BLaER1 (cell line): ENCODE results near the gene DOC2A.
"Not testable (repeated sequence)": the region's sequence is repeated elsewhere in the genome, so short reads cannot be mapped to it uniquely, and the experiment has no call there.

Experiments used
- H3K27ac ChIP-seq: shearing (Covaris generic); formaldehyde crosslinking; 2 replicates; pipeline ENCODE4 v1.8.1; 2022
- H3K27me3 ChIP-seq: shearing (Covaris generic); formaldehyde crosslinking; 2 replicates; pipeline ENCODE4 v1.8.1; 2022
- H3K36me3 ChIP-seq: shearing (Covaris generic); formaldehyde crosslinking; 2 replicates; pipeline ENCODE4 v1.8.1; 2022
- H3K4me1 ChIP-seq: shearing (Covaris generic); formaldehyde crosslinking; 2 replicates; pipeline ENCODE4 v1.8.1; 2022
- H3K4me2 ChIP-seq: shearing (Covaris generic); formaldehyde crosslinking; 2 replicates; pipeline ENCODE4 v1.8.1; 2022
- H3K4me3 ChIP-seq: shearing (Covaris generic); formaldehyde crosslinking; 2 replicates; pipeline ENCODE4 v1.8.1; 2022
- H3K9ac ChIP-seq: shearing (Covaris generic); formaldehyde crosslinking; 2 replicates; pipeline ENCODE4 v1.8.1; 2022
- H3K9me3 ChIP-seq: shearing (Covaris generic); formaldehyde crosslinking; 2 replicates; pipeline ENCODE4 v1.8.1; 2022
- H4K20me1 ChIP-seq: shearing (Covaris generic); formaldehyde crosslinking; 2 replicates; pipeline ENCODE4 v1.8.1; 2022
- Cebpa-rat ChIP-seq: shearing (Covaris generic); IDR thresholded peaks from 2 replicates; pipeline ENCODE4 v1.8.1; 2022

The DOC2A gene

DNA sequence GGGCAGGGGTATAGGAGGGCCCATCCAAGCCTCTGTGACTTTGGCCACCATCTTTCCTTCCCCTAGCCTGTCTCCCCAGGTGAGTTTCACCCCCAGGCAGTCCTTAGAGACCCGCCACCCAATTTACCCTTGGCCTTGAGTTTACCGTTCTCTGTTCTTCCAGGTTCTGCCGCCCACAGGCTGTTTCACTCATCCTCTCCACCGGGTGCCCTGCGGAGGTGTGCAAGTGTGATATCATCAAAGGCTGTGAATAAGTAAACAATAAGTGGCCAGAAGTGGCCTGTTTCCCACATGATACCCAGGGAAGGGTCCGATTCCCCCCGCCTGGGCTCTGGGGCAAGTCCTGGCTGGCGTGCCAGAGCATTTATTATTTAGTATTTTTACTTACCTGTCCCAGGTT lies 35.4 kb upstream of the DOC2A start:
- H3K4me3 ChIP-seq, result no peak overlapping the region

GRCh38 chr16:30041841-30042240 lies 31.0 kb upstream of the DOC2A start:
- Histone ChIP-seq H3K36me3 (no peaks in the 10 kb centered on the region), H3K27me3 (no peaks in the 10 kb centered on the region), H4K20me1 (no peaks in the 10 kb centered on the region), H3K27ac (no peak overlapping the region), H3K9me3 (no peaks in the 10 kb centered on the region), H3K4me1 (no peaks in the 10 kb centered on the region), H3K9ac (no peak overlapping the region), H3K4me3 (no peak overlapping the region), H3K4me2 (no peak overlapping the region)
- no peak for TF ChIP-seq Cebpa-rat

More for the DNA sequence above, 35.4 kb upstream of the DOC2A start:
- no peak for TF ChIP-seq Cebpa-rat
- Histone ChIP-seq H3K9me3 (no peaks in the 10 kb centered on the region), H3K9ac (no peak overlapping the region), H3K36me3 (no peaks in the 10 kb centered on the region), H3K27me3 (no peaks in the 10 kb centered on the region), H4K20me1 (no peaks in the 10 kb centered on the region), H3K27ac (no peak overlapping the region), H3K4me2 (no peak overlapping the region), H3K4me1 (peaks cover 6% of the 10 kb centered on the region; the same call in 1 of the 2 replicates)

DNA sequence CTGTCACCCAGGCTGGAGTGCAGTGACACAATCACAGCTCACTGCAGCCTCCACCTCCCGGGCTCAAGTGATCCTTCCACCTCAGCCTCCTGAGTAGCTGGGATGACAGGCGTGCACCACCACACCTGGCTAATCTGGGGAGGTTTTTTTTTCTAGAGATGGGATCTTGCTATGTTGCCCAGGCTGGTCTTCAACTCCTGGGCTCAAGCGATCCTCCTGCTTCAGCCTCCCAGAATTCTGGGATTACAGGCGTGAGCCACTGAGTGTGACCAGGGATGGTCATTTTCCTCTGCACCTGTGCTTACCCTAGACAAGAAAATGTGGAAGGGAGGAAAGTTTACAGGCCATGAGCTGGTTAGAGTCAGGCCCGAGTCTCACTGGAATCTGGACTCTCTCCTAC lies 29.9 kb upstream of the DOC2A start:
- not testable (repeated sequence) for H3K36me3 ChIP-seq, H3K4me1 ChIP-seq, H3K27ac ChIP-seq, H3K9ac ChIP-seq, H3K4me2 ChIP-seq, H3K4me3 ChIP-seq, H3K27me3 ChIP-seq, H3K9me3 ChIP-seq, H4K20me1 ChIP-seq

DNA sequence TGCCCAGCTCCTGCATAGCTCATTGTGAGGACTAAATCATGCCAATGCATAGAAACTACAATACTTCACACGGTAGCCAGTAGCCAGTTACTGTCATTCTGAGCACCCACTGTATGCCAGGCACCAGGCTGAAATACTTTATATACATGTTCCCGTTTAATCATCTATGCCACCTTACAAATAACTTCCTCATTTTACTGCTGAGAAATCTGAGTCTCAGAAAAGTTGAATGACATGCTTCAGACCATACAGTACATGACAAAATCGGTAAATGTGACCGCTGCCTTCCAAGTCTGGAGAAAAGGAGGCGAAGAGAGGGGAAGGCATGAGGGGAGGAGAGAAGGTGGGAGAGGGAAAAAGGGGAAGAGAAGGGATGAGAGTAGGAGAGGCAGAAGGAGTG lies 29.4 kb upstream of the DOC2A start:
- Histone ChIP-seq H3K9ac (no peak overlapping the region), H3K27me3 (no peaks in the 10 kb centered on the region), H3K4me1 (no peaks in the 10 kb centered on the region), H3K4me3 (no peak overlapping the region), H4K20me1 (no peaks in the 10 kb centered on the region), H3K36me3 (no peaks in the 10 kb centered on the region), H3K4me2 (no peak overlapping the region), H3K27ac (no peak overlapping the region), H3K9me3 (no peaks in the 10 kb centered on the region)
- no peak for TF ChIP-seq Cebpa-rat

DNA sequence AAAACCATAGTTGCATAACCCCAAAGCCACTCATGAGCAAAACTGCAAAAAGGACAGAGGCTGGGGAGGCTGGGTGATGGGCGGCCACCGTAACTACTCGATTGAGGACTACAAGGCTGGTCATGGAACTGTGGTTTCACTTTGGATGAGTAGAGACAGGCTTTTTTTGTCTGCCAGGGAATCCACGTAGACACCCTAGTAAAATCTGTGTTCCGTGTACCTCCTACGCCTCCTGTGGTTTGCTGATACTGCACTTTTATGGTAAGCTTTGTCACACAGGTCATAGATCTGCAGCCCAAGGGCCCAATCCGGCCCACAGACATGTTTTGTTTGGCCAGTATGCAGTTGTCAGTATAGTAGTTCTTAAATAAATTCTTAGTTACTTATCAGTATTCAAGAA lies 22.4 kb upstream of the DOC2A start:
- Histone ChIP-seq H3K9ac (no peak overlapping the region), H3K36me3 (no peaks in the 10 kb centered on the region), H3K4me2 (peak overlapping the region; percentile 55), H3K27ac (no peak overlapping the region), H3K4me1 (peaks cover 26% of the 10 kb centered on the region), H3K27me3 (peaks cover 38% of the 10 kb centered on the region), H3K9me3 (no peaks in the 10 kb centered on the region), H3K4me3 (no peak overlapping the region), H4K20me1 (peaks cover 16% of the 10 kb centered on the region; the same call in 1 of the 2 replicates)
- TF ChIP-seq Cebpa-rat, result no peak

GRCh38 chr16:30032083-30032819 lies 21.4 kb upstream of the DOC2A start:
- TF ChIP-seq Cebpa-rat, result no peak
- no peak overlapping the region for H3K9ac ChIP-seq
- H4K20me1 ChIP-seq, result peaks cover 22% of the 10 kb centered on the region; the same call in 1 of the 2 replicates
- H3K4me2 ChIP-seq, result peak overlapping the region; percentile 55
- H3K4me1 ChIP-seq, result peaks cover 26% of the 10 kb centered on the region
- H3K9me3 ChIP-seq, result no peaks in the 10 kb centered on the region
- H3K27ac ChIP-seq, result no peak overlapping the region
- H3K4me3 ChIP-seq, result no peak overlapping the region
- peaks cover 49% of the 10 kb centered on the region for H3K27me3 ChIP-seq
- no peaks in the 10 kb centered on the region for H3K36me3 ChIP-seq

GRCh38 chr16:30031477-30031918 lies 20.7 kb upstream of the DOC2A start:
- no peak overlapping the region for H3K4me3 ChIP-seq
- H3K4me2 ChIP-seq, result peak overlapping the region; percentile 55
- H3K27me3 ChIP-seq, result peaks cover 56% of the 10 kb centered on the region

DNA sequence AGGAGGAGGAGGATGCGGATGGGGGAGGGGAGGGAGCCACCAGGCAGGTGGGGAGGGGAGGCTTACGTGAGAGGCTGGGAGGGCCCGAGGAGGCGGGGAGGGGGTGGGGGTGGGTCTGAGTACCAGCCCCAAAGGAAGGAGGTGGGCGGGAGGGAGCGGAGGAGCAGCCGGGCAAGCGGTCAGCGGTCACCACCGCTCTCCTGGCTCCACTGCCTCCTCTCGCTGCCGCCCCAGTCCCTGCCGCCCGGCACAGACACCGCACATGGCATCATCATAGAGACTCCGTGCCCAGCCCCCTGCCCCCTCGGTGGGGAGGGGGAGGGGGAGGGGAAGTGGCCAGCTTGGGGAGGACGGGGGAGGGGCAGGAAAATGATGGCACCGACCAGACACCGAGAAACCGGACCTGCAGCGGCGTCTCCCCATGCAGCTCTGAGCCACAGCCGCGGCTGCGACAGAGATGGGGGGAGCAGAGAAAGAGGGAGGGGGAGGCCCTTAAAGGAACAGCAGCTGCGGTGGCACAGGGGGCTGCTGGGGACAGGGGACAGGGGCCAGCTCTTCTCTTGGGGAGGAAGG lies 20.1 kb upstream of the DOC2A start, which contains the start of gene TLCD3B:
TSS of gene TLCD3B (minus strand) at position 431 of the 573 bp plus-strand sequence. CDS start 744 bp downstream, outside the sequence.
- Histone ChIP-seq H3K27ac (no peak within 1 kb of the TSS), H3K4me2 (peak within 1 kb of the TSS; percentile 55)
- TF ChIP-seq Cebpa-rat, result no peak

More at GRCh38 chr16:30031477-30031918, 20.7 kb upstream of the DOC2A start:
- TF ChIP-seq Cebpa-rat, result no peak
- H3K9me3 ChIP-seq, result no peaks in the 10 kb centered on the region
- H3K9ac ChIP-seq, result no peak overlapping the region
- no peak overlapping the region for H3K27ac ChIP-seq
- H3K4me1 ChIP-seq, result peaks cover 26% of the 10 kb centered on the region
- H3K36me3 ChIP-seq, result no peaks in the 10 kb centered on the region
- peaks cover 22% of the 10 kb centered on the region; the same call in 1 of the 2 replicates for H4K20me1 ChIP-seq

DNA sequence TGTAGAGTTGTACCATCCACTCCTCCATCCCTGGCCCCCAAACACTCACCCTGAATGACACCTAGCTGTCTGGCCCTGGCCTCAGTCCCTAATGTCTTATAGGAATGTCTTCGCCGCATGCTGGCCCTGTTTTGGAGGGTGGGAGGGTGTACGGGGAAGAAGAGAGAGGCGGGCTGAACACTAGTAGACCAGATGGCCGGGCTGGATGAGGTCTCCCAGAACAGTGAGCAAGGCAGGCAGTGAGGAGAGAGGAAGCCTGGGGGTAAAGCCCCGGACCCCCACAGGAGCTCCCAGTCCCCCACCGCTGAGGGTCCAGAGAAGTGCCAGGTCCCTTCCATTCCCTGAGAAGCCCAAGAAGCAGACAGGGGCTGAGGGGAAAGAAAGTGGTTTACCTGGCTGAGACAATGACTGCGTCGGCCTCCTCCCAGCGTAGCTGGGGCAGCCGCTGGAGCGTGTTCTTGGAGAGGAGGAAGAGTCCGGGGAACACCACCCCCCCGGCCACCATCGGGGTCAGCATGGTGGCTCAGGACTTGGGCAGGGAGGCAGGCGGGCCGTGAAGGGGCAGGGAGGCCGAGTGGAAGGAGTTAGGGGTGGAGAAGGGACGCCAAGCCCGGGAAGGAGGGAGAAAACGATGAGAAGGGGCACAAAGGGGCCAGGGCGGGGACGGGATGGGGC lies 19.3 kb upstream of the DOC2A start:
- no peak overlapping the region for H3K4me3 ChIP-seq
- H3K36me3 ChIP-seq, result no peaks in the 10 kb centered on the region
- no peaks in the 10 kb centered on the region for H3K9me3 ChIP-seq
- H3K4me1 ChIP-seq, result peaks cover 26% of the 10 kb centered on the region
- peaks cover 67% of the 10 kb centered on the region for H3K27me3 ChIP-seq
- no peak overlapping the region for H3K9ac ChIP-seq
- no peak overlapping the region for H3K27ac ChIP-seq
- no peak for TF ChIP-seq Cebpa-rat
- peaks cover 22% of the 10 kb centered on the region; the same call in 1 of the 2 replicates for H4K20me1 ChIP-seq
- no peak overlapping the region for H3K4me2 ChIP-seq

More for the DNA sequence above, 20.1 kb upstream of the DOC2A start, which contains the start of gene TLCD3B:
- no peak within 1 kb of the TSS for H3K4me3 ChIP-seq
- peaks cover 26% of the 10 kb centered on the region for H3K4me1 ChIP-seq
- no peaks in the 10 kb centered on the region for H3K9me3 ChIP-seq
- no peak within 1 kb of the TSS for H3K9ac ChIP-seq
- no peaks in the 10 kb centered on the region for H3K36me3 ChIP-seq
- peaks cover 59% of the 10 kb centered on the region for H3K27me3 ChIP-seq
- H4K20me1 ChIP-seq, result peaks cover 22% of the 10 kb centered on the region; the same call in 1 of the 2 replicates
